H1 (cell line): ENCODE results near the gene CROCC2. TPM values are rescaled to one million over a fixed set of nuclear protein-coding genes. Genes with fewer than 3 reads are reported as not detected.

Experiments used
- CTCF ChIA-PET: fragments of 300-600 bp; sonication (Branson Sonifier 250); formaldehyde crosslinking; loops from one replicate; lab custom pipeline; 2021; ENCODE audit not compliant: partially characterized antibody; lab: Charles Lee
- POLR2A ChIA-PET: fragments of 300-600 bp; sonication (Branson Sonifier 250); formaldehyde crosslinking; loops from one replicate; lab custom pipeline; 2021; ENCODE audit warnings: inconsistent platforms; ENCODE audit not compliant: partially characterized antibody; lab: Charles Lee
- DNase-seq, 2 experiments: peaks; one replicate each; pipeline versions ENCODE4 v3.0.0 to v3.0.0-alpha.2; 2010 to 2022; ENCODE audit warnings: low spot score in 2 of 2, low read depth in 1 of 2, mixed read lengths in 1 of 2
- FAIRE-seq: peaks from 2 replicates; lab custom pipeline; 2011; peaks lifted over from hg19 to GRCh38; lab: Jason Lieb, UNC
- H2AFZ ChIP-seq: 2 replicates; pipeline ENCODE4 v1.8.1; 2012; ENCODE audit warnings: low read length, inconsistent platforms
- H2AK5ac ChIP-seq: 2 replicates; pipeline ENCODE4 v1.6.1; 2013; ENCODE audit warnings: low read depth, low read length
- H2BK120ac ChIP-seq: replicated peaks from 2 replicates; pipeline ENCODE3; 2013; ENCODE audit warnings: low read depth, low read length, inconsistent platforms
- H2BK12ac ChIP-seq: 2 replicates; pipeline ENCODE4 v1.6.1; 2013; ENCODE audit warnings: low read depth, low read length
- H2BK15ac ChIP-seq: 2 replicates; pipeline ENCODE4 v1.6.1; 2013; ENCODE audit warnings: low read length
- H2BK20ac ChIP-seq: 2 replicates; pipeline ENCODE4 v1.6.1; 2013; ENCODE audit warnings: low read length
- H2BK5ac ChIP-seq: 2 replicates; pipeline ENCODE4 v1.6.1; 2013; ENCODE audit warnings: low read depth, low read length
- H3K14ac ChIP-seq: 2 replicates; pipeline ENCODE4 v1.6.1; 2013; ENCODE audit warnings: inconsistent platforms; ENCODE audit not compliant: insufficient read length
- H3K18ac ChIP-seq: 2 replicates; pipeline ENCODE4 v1.6.1; 2013; ENCODE audit warnings: low read length; ENCODE audit errors: extremely low read depth
- H3K23ac ChIP-seq: 2 replicates; pipeline ENCODE4 v1.6.1; 2013; ENCODE audit warnings: inconsistent platforms; ENCODE audit not compliant: insufficient read length
- H3K23me2 ChIP-seq: 2 replicates; pipeline ENCODE4 v1.6.1; 2013; ENCODE audit warnings: low read depth, low read length
- H3K27ac ChIP-seq: 2 replicates; pipeline ENCODE4 v1.6.1; 2011; ENCODE audit warnings: low read depth, low read length, inconsistent platforms
- H3K27me3 ChIP-seq, 4 experiments: replicated peaks in 1 of 4; 1 replicate in 1 of 4; 2 replicates in 3 of 4; pipeline versions ENCODE4 v1.6.1 to v1.8.1; 2011 to 2013; ENCODE audit warnings: low read length in 3 of 4, mild to moderate bottlenecking in 3 of 4, inconsistent platforms in 2 of 4, mixed read lengths in 2 of 4, moderate library complexity in 1 of 4; ENCODE audit not compliant: control insufficient read depth in 3 of 4, insufficient read depth in 3 of 4; ENCODE audit errors: extremely low read depth in 1 of 4
- H3K36me3 ChIP-seq, 4 experiments: 2 replicates each; pipeline versions ENCODE4 v1.6.1 to v1.8.1; 2011 to 2013; ENCODE audit warnings: mild to moderate bottlenecking in 4 of 4, low read length in 3 of 4, moderate library complexity in 2 of 4, control low read depth in 1 of 4, inconsistent platforms in 1 of 4; ENCODE audit not compliant: insufficient read depth in 4 of 4, control insufficient read depth in 2 of 4
- H3K4ac ChIP-seq: replicated peaks from 2 replicates; pipeline ENCODE3; 2013; ENCODE audit warnings: low read length, low read depth, mixed read lengths, inconsistent platforms; ENCODE audit not compliant: insufficient read length
- H3K4me1 ChIP-seq, 4 experiments: replicated peaks in 1 of 4; 1 replicate in 1 of 4; 2 replicates in 3 of 4; pipeline versions ENCODE4 v1.6.1 to v1.8.1; 2011 to 2013; ENCODE audit warnings: low read length in 3 of 4, inconsistent platforms in 2 of 4, mixed read lengths in 1 of 4; ENCODE audit not compliant: insufficient read depth in 4 of 4, control insufficient read depth in 3 of 4
- H3K4me2 ChIP-seq, 2 experiments: 2 replicates each; pipeline versions ENCODE4 v1.6.1 to v1.8.1; 2011 to 2013; ENCODE audit warnings: low read depth in 2 of 2, low read length in 2 of 2, control low read depth in 1 of 2, inconsistent platforms in 1 of 2, mild to moderate bottlenecking in 1 of 2; ENCODE audit not compliant: insufficient read depth in 1 of 2
- H3K4me3 ChIP-seq, 4 experiments: fragments of 200-600, 300-600 bp in 1 of 4; sonication (generic), shearing (Covaris generic), sonication (Bioruptor Twin) in 1 of 4; 2 replicates each; pipeline versions ENCODE4 v1.5.1 to v1.8.1; 2011 to 2016; ENCODE audit warnings: low read length in 4 of 4, low read depth in 3 of 4, control low read depth in 2 of 4, inconsistent platforms in 2 of 4, mild to moderate bottlenecking in 2 of 4, mixed read lengths in 1 of 4, moderate library complexity in 1 of 4; ENCODE audit not compliant: insufficient read depth in 2 of 4; ENCODE audit errors: extremely low read depth in 1 of 4
- H3K56ac ChIP-seq: replicated peaks from 2 replicates; pipeline ENCODE3; 2013; ENCODE audit warnings: low read depth, mild to moderate bottlenecking, mixed read lengths, low read length, inconsistent platforms; ENCODE audit not compliant: insufficient read length
- H3K79me1 ChIP-seq: 2 replicates; pipeline ENCODE4 v1.6.1; 2013; ENCODE audit warnings: low read depth, low read length, control low read depth
- H3K79me2 ChIP-seq, 2 experiments: 2 replicates each; pipeline versions ENCODE4 v1.6.1 to v1.8.1; 2012 to 2013; ENCODE audit warnings: low read length in 2 of 2, mild to moderate bottlenecking in 2 of 2, inconsistent platforms in 1 of 2; ENCODE audit not compliant: insufficient read depth in 2 of 2, control insufficient read depth in 1 of 2
- H3K9ac ChIP-seq, 4 experiments: replicated peaks in 1 of 4; 1 replicate in 1 of 4; 2 replicates in 3 of 4; pipeline versions ENCODE4 v1.6.1 to v1.8.1; 2011 to 2013; ENCODE audit warnings: low read depth in 3 of 4, low read length in 3 of 4, control low read depth in 2 of 4, mild to moderate bottlenecking in 2 of 4, moderate library complexity in 2 of 4, inconsistent platforms in 1 of 4; ENCODE audit errors: extremely low read depth in 1 of 4
- H3K9me3 ChIP-seq, 2 experiments: 2 replicates each; pipeline versions ENCODE4 v1.6.1 to v1.8.1; 2012 to 2013; ENCODE audit warnings: mild to moderate bottlenecking in 2 of 2, moderate library complexity in 2 of 2, control low read depth in 1 of 2, inconsistent platforms in 1 of 2, low read depth in 1 of 2, low read length in 1 of 2, mixed read lengths in 1 of 2; ENCODE audit not compliant: insufficient read depth in 2 of 2
- H4K20me1 ChIP-seq, 2 experiments: replicated peaks in 1 of 2; 2 replicates each; pipeline versions ENCODE3 to v1.8.1; 2011 to 2013; ENCODE audit warnings: inconsistent platforms in 2 of 2, low read length in 2 of 2, mild to moderate bottlenecking in 1 of 2; ENCODE audit not compliant: insufficient read depth in 2 of 2, control insufficient read depth in 1 of 2
- H4K5ac ChIP-seq: 2 replicates; pipeline ENCODE4 v1.6.1; 2013; ENCODE audit warnings: low read length, low read depth, mixed read lengths, inconsistent platforms; ENCODE audit not compliant: insufficient read length
- H4K8ac ChIP-seq: 2 replicates; pipeline ENCODE4 v1.8.0; 2013; ENCODE audit warnings: mild to moderate bottlenecking, moderate library complexity, low read length, inconsistent platforms; ENCODE audit not compliant: insufficient read depth; ENCODE audit errors: extremely low read depth
- H4K91ac ChIP-seq: replicated peaks from 2 replicates; pipeline ENCODE3; 2013; ENCODE audit warnings: low read length, mixed read lengths, inconsistent platforms; ENCODE audit not compliant: insufficient read length
- BACH1 ChIP-seq: IDR thresholded peaks from 2 replicates; pipeline ENCODE4 v1.6.1; 2012; ENCODE audit warnings: low read length, improper control_type of control experiment
- RXRA ChIP-seq: IDR thresholded peaks from 2 replicates; pipeline ENCODE4 v1.6.1; 2011; ENCODE audit warnings: low read depth, mild to moderate bottlenecking, low read length, moderate library complexity; ENCODE audit not compliant: insufficient read depth
- SIX5 ChIP-seq: IDR thresholded peaks from 2 replicates; pipeline ENCODE4 v1.6.1; 2011; ENCODE audit warnings: mild to moderate bottlenecking, low read depth, low read length
- YY1 ChIP-seq: IDR thresholded peaks from 2 replicates; pipeline ENCODE4 v1.6.1; 2011; ENCODE audit warnings: low read depth, mild to moderate bottlenecking, low read length
- ZNF274 ChIP-seq: IDR thresholded peaks from 2 replicates; pipeline ENCODE4 v1.7.0; 2012; ENCODE audit warnings: low read length, borderline replicate concordance; ENCODE audit errors: extremely low read depth
- WGBS, 2 experiments: shearing (Covaris generic) in 1 of 2; methylation state at CpG; one replicate each; pipeline versions ENCODE4 v1.1.6 to v1.1.7; 2013 to 2015; ENCODE audit warnings: low lambda C conversion rate in 2 of 2, mixed read lengths in 2 of 2, inconsistent platforms in 1 of 2, low coverage in 1 of 2, missing lambda C conversion rate in 1 of 2; ENCODE audit not compliant: insufficient replicate concordance in 2 of 2, insufficient coverage in 1 of 2, insufficient read length in 1 of 2; ENCODE audit errors: extremely low coverage in 1 of 2, missing lambda C conversion rate in 1 of 2; 5-methylcytosine and 5-hydroxymethylcytosine counted together
- polyA plus RNA-seq, 7 experiments: library from polyadenylated mRNA; depleted of rRNA in 3 of 7; stranded (reverse) in 5 of 7; unstranded in 2 of 7; fragments of >200 nt in 5 of 7; fragments of 200-250 nt in 2 of 7; gene quantifications; 1 replicate in 5 of 7; 2 replicates in 1 of 7; 4 replicates in 1 of 7; pipeline versions ENCODE4 v1.2.1 to v1.2.3, GENCODE V29; 2011 to 2013; ENCODE audit warnings: missing spikeins in 2 of 7, mixed read lengths in 2 of 7
- total RNA-seq: library from RNA; stranded (reverse); fragmentation: NEBNext Ultra II Directional; extraction: Animal tissue kit (Norgen Biotek cat#: 25700); gene quantifications from 2 replicates; pipeline ENCODE4 v1.2.1, GENCODE V29; 2021

Gene CROCC2
- total and polyA plus RNA-seq, 2 of the 8 experiments (the other 6 are each of a cell fraction or from before 2014, with no cell fraction given) = not detected

GRCh38 chr2:240886023-240886565, 20.0 kb upstream of the CROCC2 start:
- POLR2A ChIA-PET = no interaction called here

More at GRCh38 chr2:240886023-240886565, 20.0 kb upstream of the CROCC2 start:
- H2AK5ac ChIP-seq = no peak overlapping the region
- H3K14ac ChIP-seq = no peak overlapping the region
- no peak overlapping the region for H3K56ac ChIP-seq
- CTCF ChIA-PET = interaction anchor here (1.0 kb wide), 1 partner anchor 28 kb away, joined by 3 read pairs; no protein-coding TSS in a partner anchor
- H3K9me3 ChIP-seq = no peaks in the 10 kb centered on the region
- H2BK15ac ChIP-seq = no peak overlapping the region
- DNase-seq (no peak), FAIRE-seq (no peak)
- H4K5ac ChIP-seq = no peak overlapping the region
- H3K36me3 ChIP-seq = no peaks in the 10 kb centered on the region
- H2BK12ac ChIP-seq = no peak overlapping the region
- H3K4ac ChIP-seq = no peak overlapping the region
- H4K20me1 ChIP-seq = no peaks in the 10 kb centered on the region
- H3K23ac ChIP-seq = no peak overlapping the region
- 97% methylated on average over 5 of the region's 5 CpGs; no CpG with 5 or more reads in 1 of the 2 experiments for WGBS, 2 experiments
- H3K9ac ChIP-seq = no peak overlapping the region
- H3K4me1 ChIP-seq = no peaks in the 10 kb centered on the region; a peak in 2 of 7 replicates
- H3K18ac ChIP-seq = no peak overlapping the region
- H3K4me3 ChIP-seq = no peak overlapping the region
- no peak overlapping the region for H2BK20ac ChIP-seq
- no peak for TF ChIP-seq SIX5
- TF ChIP-seq RXRA = no peak
- no peak for TF ChIP-seq BACH1
- TF ChIP-seq ZNF274 = no peak
- no peak for TF ChIP-seq YY1
- H3K23me2 ChIP-seq = no peaks in the 10 kb centered on the region
- no peak overlapping the region for H2BK120ac ChIP-seq
- H4K91ac ChIP-seq = no peak overlapping the region
- H3K79me1 ChIP-seq = no peaks in the 10 kb centered on the region
- no peak overlapping the region for H3K27ac ChIP-seq
- no peak overlapping the region for H3K4me2 ChIP-seq
- H2BK5ac ChIP-seq = no peak overlapping the region
- no peak overlapping the region for H2AFZ ChIP-seq
- H3K27me3 ChIP-seq = no peaks in the 10 kb centered on the region
- no peak overlapping the region for H4K8ac ChIP-seq
- no peaks in the 10 kb centered on the region for H3K79me2 ChIP-seq
